Neural cell (in vitro differentiated cells): ENCODE results near the gene E2F2. TPM values are rescaled to one million over a fixed set of nuclear protein-coding genes. Genes with fewer than 3 reads are reported as not detected.

Source experiments
- H2AFZ ChIP-seq: fragments of 200-600, 300-800 bp; sonication (generic), shearing (Covaris generic); 2 replicates; pipeline ENCODE4 v1.6.0; 2014; ENCODE audit warnings: low read depth, mild to moderate bottlenecking, antibody characterized with exemption, low read length, moderate library complexity
- H3F3A ChIP-seq: fragments of 200-600 bp; shearing (Covaris generic); 2 replicates; pipeline ENCODE4 v1.6.1; 2016; ENCODE audit warnings: mild to moderate bottlenecking, moderate library complexity, mixed read lengths, antibody characterized with exemption, low read length; ENCODE audit not compliant: insufficient read depth, poor library complexity, severe bottlenecking
- H3K27ac ChIP-seq: fragments of 200-600, 300-800 bp; sonication (generic), shearing (Covaris generic); 2 replicates; pipeline ENCODE4 v1.5.1; 2014; ENCODE audit warnings: mild to moderate bottlenecking, low read length, moderate library complexity
- H3K27me3 ChIP-seq: fragments of 300-800, 200-600 bp; sonication (generic), shearing (Covaris generic); 2 replicates; pipeline ENCODE4 v1.6.0; 2014; ENCODE audit warnings: mild to moderate bottlenecking, low read depth, low read length, moderate library complexity; ENCODE audit not compliant: insufficient read depth
- H3K36me3 ChIP-seq: fragments of 300-800, 200-600 bp; sonication (generic), shearing (Covaris generic); 2 replicates; pipeline ENCODE4 v1.5.1; 2014; ENCODE audit warnings: mild to moderate bottlenecking, antibody characterized with exemption, low read length, moderate library complexity; ENCODE audit not compliant: insufficient read depth
- H3K4me2 ChIP-seq: fragments of 300-800, 200-600 bp; sonication (generic), shearing (Covaris generic); 2 replicates; pipeline ENCODE4 v1.6.0; 2014; ENCODE audit warnings: mild to moderate bottlenecking, low read length
- H3K4me3 ChIP-seq: fragments of 300-800, 200-600 bp; sonication (generic), shearing (Covaris generic); 2 replicates; pipeline ENCODE4 v1.5.1; 2014; ENCODE audit warnings: mild to moderate bottlenecking, low read length, moderate library complexity
- H3K79me2 ChIP-seq: fragments of 200-600 bp; shearing (Covaris generic); replicated peaks from 2 replicates; pipeline ENCODE4 v1.6.0; 2014; ENCODE audit warnings: mild to moderate bottlenecking, low read length, moderate library complexity; ENCODE audit not compliant: insufficient read depth
- H3K9ac ChIP-seq: fragments of 300-800, 200-600 bp; sonication (generic), shearing (Covaris generic); 2 replicates; pipeline ENCODE4 v1.6.1; 2016; ENCODE audit warnings: mild to moderate bottlenecking, low read length, mixed read lengths
- H3K9me2 ChIP-seq: fragments of 200-600 bp; shearing (Covaris generic); 2 replicates; pipeline ENCODE4 v1.6.1; 2016; ENCODE audit warnings: mild to moderate bottlenecking, low read length, mixed read lengths; ENCODE audit not compliant: insufficient read depth
- H3K9me3 ChIP-seq: fragments of 200-600, 300-800 bp; sonication (generic), shearing (Covaris generic); 2 replicates; pipeline ENCODE4 v1.6.1; 2016; ENCODE audit warnings: mild to moderate bottlenecking, mixed run types, low read length, moderate library complexity, mixed read lengths
- H4K20me1 ChIP-seq: fragments of 200-600 bp; shearing (Covaris generic); 2 replicates; pipeline ENCODE4 v1.6.1; 2016; ENCODE audit warnings: mild to moderate bottlenecking, mixed run types; ENCODE audit not compliant: insufficient read depth
- EP300 ChIP-seq: fragments of 450-650 bp; conservative IDR thresholded peaks from 2 replicates; pipeline ENCODE4 v1.6.1; 2014; ENCODE audit warnings: antibody characterized with exemption, mild to moderate bottlenecking, moderate library complexity; ENCODE audit not compliant: poor library complexity, severe bottlenecking
- EZH2 ChIP-seq: fragments of 200-600, 300-800 bp; shearing (Covaris generic), sonication (generic); IDR thresholded peaks from 2 replicates; pipeline ENCODE4 v1.6.1; 2014; ENCODE audit warnings: antibody characterized with exemption, low read length, borderline replicate concordance, mild to moderate bottlenecking; ENCODE audit not compliant: insufficient read depth, poor library complexity, severe bottlenecking
- MXI1 ChIP-seq: fragments of 450-650 bp; conservative IDR thresholded peaks from 2 replicates; pipeline ENCODE4 v1.6.1; 2014; ENCODE audit warnings: antibody characterized with exemption, mild to moderate bottlenecking; ENCODE audit not compliant: poor library complexity, severe bottlenecking
- POLR2AphosphoS5 ChIP-seq: IDR thresholded peaks from 2 replicates; pipeline ENCODE4 v1.6.1; 2012
- RAD21 ChIP-seq: fragments of 450-650 bp; conservative IDR thresholded peaks from 2 replicates; pipeline ENCODE4 v1.6.1; 2014; ENCODE audit warnings: antibody characterized with exemption, mild to moderate bottlenecking, moderate library complexity
- SMC3 ChIP-seq: fragments of 450-650 bp; conservative IDR thresholded peaks from 2 replicates; pipeline ENCODE4 v1.6.1; 2014; ENCODE audit warnings: antibody characterized with exemption, mild to moderate bottlenecking, moderate library complexity; ENCODE audit not compliant: poor library complexity
- polyA plus RNA-seq: library from polyadenylated mRNA; depleted of rRNA; stranded (reverse); fragments of >200 nt; gene quantifications from 2 replicates; pipeline ENCODE4 v1.2.3, GENCODE V29; 2014
- TF ChIP-seq, protein P1 (sequence below): IDR thresholded peaks from 2 replicates; pipeline ENCODE4 v1.6.1; 2012; ENCODE audit warnings: borderline replicate concordance
- TF ChIP-seq, protein P2 (sequence below): fragments of 450-650 bp; IDR thresholded peaks from 2 replicates; pipeline ENCODE4 v1.5.1; 2014; ENCODE audit warnings: antibody characterized with exemption, mild to moderate bottlenecking, moderate library complexity; ENCODE audit not compliant: poor library complexity, severe bottlenecking

The E2F2 gene
- polyA plus RNA-seq, 1 donor from 2014 or later: 0.16 TPM

DNA sequence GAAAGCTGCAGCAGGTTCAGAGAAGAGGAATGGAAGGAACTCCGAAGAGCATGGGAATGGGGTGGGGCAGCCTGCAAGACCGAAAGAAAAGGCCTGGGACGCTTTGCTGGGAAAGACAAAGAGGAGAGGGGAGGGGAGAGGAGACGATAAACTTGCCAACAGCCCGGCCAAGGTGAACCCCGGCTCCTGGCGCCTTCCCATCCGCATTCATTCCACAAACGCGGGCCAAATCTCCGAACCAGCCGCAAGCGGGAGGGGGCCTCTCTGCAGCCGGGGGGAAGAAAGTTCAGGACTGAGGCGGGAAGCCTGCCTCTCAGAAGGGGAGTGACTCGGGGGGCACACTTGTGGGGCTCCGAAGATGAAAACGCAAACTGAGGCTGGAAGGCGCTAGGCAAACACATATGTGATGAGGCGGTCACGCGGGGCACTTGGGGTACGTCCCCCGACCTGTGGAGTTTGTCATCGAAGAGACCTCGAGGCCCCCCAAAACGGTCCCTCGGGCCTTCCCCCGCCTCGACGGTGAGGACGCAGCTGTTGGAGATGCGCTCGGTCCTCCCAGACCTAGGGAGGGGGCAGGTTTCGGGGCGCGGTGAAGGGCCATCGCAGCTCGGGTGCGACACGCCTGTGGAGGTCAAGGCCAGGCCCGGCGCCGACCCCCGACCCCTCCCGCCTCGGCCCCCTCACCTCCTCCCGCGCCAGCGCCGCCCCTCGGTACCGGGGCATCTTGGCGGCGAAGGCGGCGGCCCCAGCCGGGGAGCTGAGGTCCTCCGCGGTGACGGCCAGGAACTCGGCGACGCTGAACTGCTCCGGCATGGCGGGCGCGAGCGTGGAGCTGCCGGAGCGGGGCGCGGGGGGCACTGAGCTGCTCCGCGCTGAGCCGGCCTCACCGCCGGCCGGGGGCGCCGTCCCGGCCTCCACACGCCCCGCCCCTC is 47.4 kb downstream of the E2F2 start, which contains the start of gene ASAP3:
Gene ASAP3, minus strand, starts transcription at position 859 of the 932 bp plus-strand sequence. Its CDS starts 46 bp downstream, at position 813.
- Histone ChIP-seq H3K9ac (peak within 1 kb of the TSS; percentile 61), H3K27ac (no peak within 1 kb of the TSS)

DNA sequence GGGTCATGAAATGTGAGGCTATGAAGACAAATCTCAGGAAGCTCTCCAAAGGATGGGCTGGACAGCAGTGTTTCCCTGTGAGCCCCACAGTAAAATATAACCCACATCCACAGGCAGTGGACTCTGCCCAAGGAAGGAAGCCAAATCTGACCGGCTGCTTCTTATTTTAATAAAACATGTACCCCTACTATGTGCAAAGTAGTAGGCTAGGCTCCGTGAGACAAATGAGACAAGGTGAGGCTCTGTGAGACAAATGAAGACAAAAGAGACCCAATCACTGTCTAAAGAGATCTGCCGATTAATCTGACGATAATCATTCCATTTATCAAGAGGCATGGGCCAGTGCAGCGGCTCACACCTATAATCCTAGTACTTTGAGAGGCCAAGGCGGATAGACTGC is 49.1 kb downstream of the E2F2 start:
- no peak overlapping the region for H3K4me2 ChIP-seq
- H3F3A ChIP-seq: no peaks in the 10 kb centered on the region
- no peaks in the 10 kb centered on the region for H4K20me1 ChIP-seq

More for the DNA sequence above, 47.4 kb downstream of the E2F2 start, which contains the start of gene ASAP3:
- no peaks in the 10 kb centered on the region for H4K20me1 ChIP-seq
- H2AFZ ChIP-seq: peak within 1 kb of the TSS; percentile 56
- H3K79me2 ChIP-seq: peaks cover 4% of the 10 kb centered on the region
- no peaks in the 10 kb centered on the region for H3F3A ChIP-seq
- no peaks in the 10 kb centered on the region for H3K9me3 ChIP-seq
- H3K27me3 ChIP-seq: no peaks in the 10 kb centered on the region
- no peaks in the 10 kb centered on the region for H3K9me2 ChIP-seq
- H3K36me3 ChIP-seq: no peaks in the 10 kb centered on the region
- H3K4me3 ChIP-seq: peak within 1 kb of the TSS; percentile 92
- TF ChIP-seq RAD21: no peak
- TF ChIP-seq SMC3: no peak
- peak; percentile 38 for TF ChIP-seq MXI1
- peak within 1 kb of the TSS; percentile 52 for H3K4me2 ChIP-seq

More for the DNA sequence above, 49.1 kb downstream of the E2F2 start:
- Histone ChIP-seq H3K9me3 (no peaks in the 10 kb centered on the region), H3K79me2 (peaks cover 4% of the 10 kb centered on the region), H3K27ac (no peak overlapping the region), H3K27me3 (no peaks in the 10 kb centered on the region), H2AFZ (no peak overlapping the region), H3K36me3 (no peaks in the 10 kb centered on the region), H3K9me2 (no peaks in the 10 kb centered on the region), H3K9ac (no peak overlapping the region), H3K4me3 (no peak overlapping the region)
- TF ChIP-seq, protein P1, sequence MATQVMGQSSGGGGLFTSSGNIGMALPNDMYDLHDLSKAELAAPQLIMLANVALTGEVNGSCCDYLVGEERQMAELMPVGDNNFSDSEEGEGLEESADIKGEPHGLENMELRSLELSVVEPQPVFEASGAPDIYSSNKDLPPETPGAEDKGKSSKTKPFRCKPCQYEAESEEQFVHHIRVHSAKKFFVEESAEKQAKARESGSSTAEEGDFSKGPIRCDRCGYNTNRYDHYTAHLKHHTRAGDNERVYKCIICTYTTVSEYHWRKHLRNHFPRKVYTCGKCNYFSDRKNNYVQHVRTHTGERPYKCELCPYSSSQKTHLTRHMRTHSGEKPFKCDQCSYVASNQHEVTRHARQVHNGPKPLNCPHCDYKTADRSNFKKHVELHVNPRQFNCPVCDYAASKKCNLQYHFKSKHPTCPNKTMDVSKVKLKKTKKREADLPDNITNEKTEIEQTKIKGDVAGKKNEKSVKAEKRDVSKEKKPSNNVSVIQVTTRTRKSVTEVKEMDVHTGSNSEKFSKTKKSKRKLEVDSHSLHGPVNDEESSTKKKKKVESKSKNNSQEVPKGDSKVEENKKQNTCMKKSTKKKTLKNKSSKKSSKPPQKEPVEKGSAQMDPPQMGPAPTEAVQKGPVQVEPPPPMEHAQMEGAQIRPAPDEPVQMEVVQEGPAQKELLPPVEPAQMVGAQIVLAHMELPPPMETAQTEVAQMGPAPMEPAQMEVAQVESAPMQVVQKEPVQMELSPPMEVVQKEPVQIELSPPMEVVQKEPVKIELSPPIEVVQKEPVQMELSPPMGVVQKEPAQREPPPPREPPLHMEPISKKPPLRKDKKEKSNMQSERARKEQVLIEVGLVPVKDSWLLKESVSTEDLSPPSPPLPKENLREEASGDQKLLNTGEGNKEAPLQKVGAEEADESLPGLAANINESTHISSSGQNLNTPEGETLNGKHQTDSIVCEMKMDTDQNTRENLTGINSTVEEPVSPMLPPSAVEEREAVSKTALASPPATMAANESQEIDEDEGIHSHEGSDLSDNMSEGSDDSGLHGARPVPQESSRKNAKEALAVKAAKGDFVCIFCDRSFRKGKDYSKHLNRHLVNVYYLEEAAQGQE: no peak
- TF ChIP-seq, protein P2, sequence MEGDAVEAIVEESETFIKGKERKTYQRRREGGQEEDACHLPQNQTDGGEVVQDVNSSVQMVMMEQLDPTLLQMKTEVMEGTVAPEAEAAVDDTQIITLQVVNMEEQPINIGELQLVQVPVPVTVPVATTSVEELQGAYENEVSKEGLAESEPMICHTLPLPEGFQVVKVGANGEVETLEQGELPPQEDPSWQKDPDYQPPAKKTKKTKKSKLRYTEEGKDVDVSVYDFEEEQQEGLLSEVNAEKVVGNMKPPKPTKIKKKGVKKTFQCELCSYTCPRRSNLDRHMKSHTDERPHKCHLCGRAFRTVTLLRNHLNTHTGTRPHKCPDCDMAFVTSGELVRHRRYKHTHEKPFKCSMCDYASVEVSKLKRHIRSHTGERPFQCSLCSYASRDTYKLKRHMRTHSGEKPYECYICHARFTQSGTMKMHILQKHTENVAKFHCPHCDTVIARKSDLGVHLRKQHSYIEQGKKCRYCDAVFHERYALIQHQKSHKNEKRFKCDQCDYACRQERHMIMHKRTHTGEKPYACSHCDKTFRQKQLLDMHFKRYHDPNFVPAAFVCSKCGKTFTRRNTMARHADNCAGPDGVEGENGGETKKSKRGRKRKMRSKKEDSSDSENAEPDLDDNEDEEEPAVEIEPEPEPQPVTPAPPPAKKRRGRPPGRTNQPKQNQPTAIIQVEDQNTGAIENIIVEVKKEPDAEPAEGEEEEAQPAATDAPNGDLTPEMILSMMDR: no peak
- TF ChIP-seq POLR2AphosphoS5 (no peak), EP300 (no peak), EZH2 (no peak), RAD21 (no peak)
